ENCODE data around the gene TFEC.
"Not testable (repeated sequence)": the region's sequence is repeated elsewhere in the genome, so short reads cannot be mapped to it uniquely, and the experiment has no call there.

TFEC gene

DNA sequence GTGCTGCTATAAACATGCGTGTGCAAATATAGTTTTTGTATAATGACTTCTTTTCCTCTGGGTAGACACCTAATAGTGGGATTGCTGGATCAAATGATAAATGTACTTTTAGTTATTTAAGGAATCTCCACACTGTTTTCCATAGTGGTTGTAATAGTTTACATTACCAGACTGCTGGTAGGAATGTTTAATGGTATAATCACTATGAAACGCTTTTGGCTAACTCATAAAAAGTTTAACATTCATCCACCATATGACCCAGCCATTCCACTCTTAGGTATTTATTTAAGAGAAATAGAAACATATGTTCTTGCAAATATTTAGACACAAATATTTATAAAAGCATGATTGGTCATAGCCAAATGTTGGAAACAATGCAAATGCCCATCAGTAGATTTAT, 32.1 kb upstream of the TFEC start:
- Histone ChIP-seq H3K4me1 (no peaks in the 10 kb centered on the region), H3K9me3 (ENCODE audit: control insufficient read depth, low read length) (no peaks in the 10 kb centered on the region), H3K36me3 (ENCODE audit: control insufficient read depth, insufficient read depth, low read length) (no peaks in the 10 kb centered on the region)

DNA sequence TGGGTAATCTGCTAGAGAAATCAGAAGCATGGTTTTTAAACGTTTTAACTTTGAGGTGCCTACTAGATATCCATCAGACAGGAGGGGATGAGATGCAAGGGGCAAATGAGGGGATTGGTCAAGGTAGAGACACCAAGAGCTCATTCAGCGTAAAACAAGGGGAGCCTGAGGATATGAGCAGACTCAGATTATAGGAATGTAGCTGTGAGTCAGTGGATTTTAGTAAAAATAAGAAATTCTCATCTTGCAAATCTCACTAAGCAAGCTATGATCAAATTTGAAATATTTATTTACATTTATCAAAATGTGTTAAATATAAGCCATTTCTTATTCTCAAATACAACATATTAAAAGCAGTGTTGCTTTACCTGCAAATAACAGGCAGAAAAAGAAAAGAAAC, 21.4 kb upstream of the TFEC start:
- no peaks in the 10 kb centered on the region for H3K9me3 ChIP-seq (ENCODE audit: control insufficient read depth, low read length)
- H3K4me2 ChIP-seq (ENCODE audit: low read length) = no peak overlapping the region
- TF ChIP-seq, protein P1, sequence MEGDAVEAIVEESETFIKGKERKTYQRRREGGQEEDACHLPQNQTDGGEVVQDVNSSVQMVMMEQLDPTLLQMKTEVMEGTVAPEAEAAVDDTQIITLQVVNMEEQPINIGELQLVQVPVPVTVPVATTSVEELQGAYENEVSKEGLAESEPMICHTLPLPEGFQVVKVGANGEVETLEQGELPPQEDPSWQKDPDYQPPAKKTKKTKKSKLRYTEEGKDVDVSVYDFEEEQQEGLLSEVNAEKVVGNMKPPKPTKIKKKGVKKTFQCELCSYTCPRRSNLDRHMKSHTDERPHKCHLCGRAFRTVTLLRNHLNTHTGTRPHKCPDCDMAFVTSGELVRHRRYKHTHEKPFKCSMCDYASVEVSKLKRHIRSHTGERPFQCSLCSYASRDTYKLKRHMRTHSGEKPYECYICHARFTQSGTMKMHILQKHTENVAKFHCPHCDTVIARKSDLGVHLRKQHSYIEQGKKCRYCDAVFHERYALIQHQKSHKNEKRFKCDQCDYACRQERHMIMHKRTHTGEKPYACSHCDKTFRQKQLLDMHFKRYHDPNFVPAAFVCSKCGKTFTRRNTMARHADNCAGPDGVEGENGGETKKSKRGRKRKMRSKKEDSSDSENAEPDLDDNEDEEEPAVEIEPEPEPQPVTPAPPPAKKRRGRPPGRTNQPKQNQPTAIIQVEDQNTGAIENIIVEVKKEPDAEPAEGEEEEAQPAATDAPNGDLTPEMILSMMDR (IDR thresholded peaks at IDR 0.05) = no peak
- no peaks in the 10 kb centered on the region for H3K36me3 ChIP-seq (ENCODE audit: control insufficient read depth, insufficient read depth, low read length)
- H3K27ac ChIP-seq = no peak overlapping the region
- no peak overlapping the region for H3K4me3 ChIP-seq (ENCODE audit: low read depth, low read length)
- H2AFZ ChIP-seq = no peak overlapping the region
- H3K79me2 ChIP-seq = no peaks in the 10 kb centered on the region
- no peak overlapping the region for H3K9ac ChIP-seq
- H3K27me3 ChIP-seq (ENCODE audit: control insufficient read depth, insufficient read depth, low read length) = no peaks in the 10 kb centered on the region
- no peaks in the 10 kb centered on the region for H3K4me1 ChIP-seq

More for the DNA sequence above, 32.1 kb upstream of the TFEC start:
- no peak overlapping the region for H3K4me3 ChIP-seq (ENCODE audit: low read depth, low read length)
- no peaks in the 10 kb centered on the region for H3K27me3 ChIP-seq (ENCODE audit: control insufficient read depth, insufficient read depth, low read length)
- TF ChIP-seq, protein P1 (IDR thresholded peaks at IDR 0.05) = no peak
- no peak overlapping the region for H2AFZ ChIP-seq
- H3K27ac ChIP-seq = no peak overlapping the region
- H3K9ac ChIP-seq = no peak overlapping the region
- H3K79me2 ChIP-seq = no peaks in the 10 kb centered on the region
- no peak overlapping the region for H3K4me2 ChIP-seq (ENCODE audit: low read length)

DNA sequence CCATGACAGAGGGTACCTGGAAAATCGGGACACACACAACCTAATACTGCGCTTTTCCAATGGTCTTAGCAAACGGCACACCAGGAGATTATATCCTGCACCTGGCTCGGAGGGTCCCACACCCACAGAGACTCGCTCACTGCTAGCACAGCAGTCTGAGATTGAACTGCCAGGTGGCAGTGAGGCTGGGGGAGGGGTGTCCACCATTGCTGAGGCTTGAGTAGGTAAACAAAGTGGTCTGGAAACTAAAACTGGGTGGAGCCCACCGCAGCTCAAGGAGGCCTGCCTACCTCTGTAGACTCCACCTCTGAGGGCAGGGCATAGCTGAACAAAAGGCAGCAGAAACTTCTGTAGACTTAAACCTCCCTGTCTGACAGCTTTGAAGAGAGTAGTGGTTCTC, 16.7 kb upstream of the TFEC start:
- H3K36me3 ChIP-seq (ENCODE audit: control insufficient read depth, insufficient read depth, low read length); H3K9me3 ChIP-seq (ENCODE audit: control insufficient read depth, low read length); H3K27me3 ChIP-seq (ENCODE audit: control insufficient read depth, insufficient read depth, low read length); H3K4me1 ChIP-seq; H3K4me3 ChIP-seq (ENCODE audit: low read depth, low read length); H2AFZ ChIP-seq; H3K9ac ChIP-seq; H3K4me2 ChIP-seq (ENCODE audit: low read length); H3K79me2 ChIP-seq; H3K27ac ChIP-seq: not testable (repeated sequence)

DNA sequence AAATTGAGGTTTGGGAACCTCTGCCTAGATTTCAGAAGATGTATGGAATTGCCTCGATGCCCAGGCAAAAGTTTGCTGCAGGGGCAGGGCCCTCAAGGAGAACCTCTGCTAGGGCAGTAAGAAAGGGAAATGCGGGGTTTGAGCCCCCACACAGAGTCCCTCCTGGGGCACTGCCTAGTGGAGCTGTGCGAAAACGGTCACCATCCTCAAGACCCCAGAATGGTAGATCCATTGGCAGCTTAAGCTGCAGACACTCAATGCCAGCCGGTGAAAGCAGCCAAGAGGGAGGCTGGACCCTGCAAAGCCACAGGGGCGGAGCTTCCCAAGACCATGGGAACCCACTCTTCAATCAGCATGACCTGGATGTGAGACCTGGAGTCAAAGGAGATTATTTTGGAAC, 15.0 kb upstream of the TFEC start:
- no peak overlapping the region for H3K4me3 ChIP-seq (ENCODE audit: low read depth, low read length)
- H2AFZ ChIP-seq = no peak overlapping the region
- H3K4me1 ChIP-seq = no peaks in the 10 kb centered on the region
- no peaks in the 10 kb centered on the region for H3K9me3 ChIP-seq (ENCODE audit: control insufficient read depth, low read length)
- H3K36me3 ChIP-seq (ENCODE audit: control insufficient read depth, insufficient read depth, low read length) = no peaks in the 10 kb centered on the region
- no peak overlapping the region for H3K27ac ChIP-seq
- TF ChIP-seq, protein P1 (IDR thresholded peaks at IDR 0.05) = no peak
- no peak overlapping the region for H3K9ac ChIP-seq
- H3K27me3 ChIP-seq (ENCODE audit: control insufficient read depth, insufficient read depth, low read length) = no peaks in the 10 kb centered on the region
- no peak overlapping the region for H3K4me2 ChIP-seq (ENCODE audit: low read length)
- H3K79me2 ChIP-seq = no peaks in the 10 kb centered on the region

DNA sequence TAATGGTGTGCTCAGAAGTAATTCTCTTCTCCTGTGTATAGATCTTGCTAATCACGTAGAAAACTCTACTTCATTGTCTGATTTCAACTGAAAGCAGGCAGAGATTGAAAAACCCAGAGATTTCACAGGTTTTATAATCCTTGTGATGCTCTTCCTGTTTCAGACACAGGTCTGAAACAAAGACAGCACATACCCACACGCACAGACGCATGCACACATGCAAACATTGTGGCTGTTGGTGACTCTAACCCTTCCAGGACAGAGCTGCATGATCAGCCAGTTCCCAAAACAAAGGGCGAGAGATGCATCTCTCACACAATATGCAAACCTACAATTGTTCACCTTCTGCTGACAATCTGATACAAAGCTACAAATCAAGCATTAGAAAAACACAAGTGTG, 11.1 kb upstream of the TFEC start:
- no peak overlapping the region for H3K9ac ChIP-seq
- no peaks in the 10 kb centered on the region for H3K9me3 ChIP-seq (ENCODE audit: control insufficient read depth, low read length)
- no peaks in the 10 kb centered on the region for H3K79me2 ChIP-seq
- no peaks in the 10 kb centered on the region for H3K4me1 ChIP-seq
- no peaks in the 10 kb centered on the region for H3K27me3 ChIP-seq (ENCODE audit: control insufficient read depth, insufficient read depth, low read length)
- TF ChIP-seq, protein P1 (IDR thresholded peaks at IDR 0.05) = no peak
- no peaks in the 10 kb centered on the region for H3K36me3 ChIP-seq (ENCODE audit: control insufficient read depth, insufficient read depth, low read length)
- H2AFZ ChIP-seq = no peak overlapping the region
- no peak overlapping the region for H3K27ac ChIP-seq
- H3K4me2 ChIP-seq (ENCODE audit: low read length) = no peak overlapping the region
- H3K4me3 ChIP-seq (ENCODE audit: low read depth, low read length) = no peak overlapping the region

Data from parathyroid adenoma (tissue), 2 donors.